Measurements from ENCODE around the gene SORCS2.

DNA sequence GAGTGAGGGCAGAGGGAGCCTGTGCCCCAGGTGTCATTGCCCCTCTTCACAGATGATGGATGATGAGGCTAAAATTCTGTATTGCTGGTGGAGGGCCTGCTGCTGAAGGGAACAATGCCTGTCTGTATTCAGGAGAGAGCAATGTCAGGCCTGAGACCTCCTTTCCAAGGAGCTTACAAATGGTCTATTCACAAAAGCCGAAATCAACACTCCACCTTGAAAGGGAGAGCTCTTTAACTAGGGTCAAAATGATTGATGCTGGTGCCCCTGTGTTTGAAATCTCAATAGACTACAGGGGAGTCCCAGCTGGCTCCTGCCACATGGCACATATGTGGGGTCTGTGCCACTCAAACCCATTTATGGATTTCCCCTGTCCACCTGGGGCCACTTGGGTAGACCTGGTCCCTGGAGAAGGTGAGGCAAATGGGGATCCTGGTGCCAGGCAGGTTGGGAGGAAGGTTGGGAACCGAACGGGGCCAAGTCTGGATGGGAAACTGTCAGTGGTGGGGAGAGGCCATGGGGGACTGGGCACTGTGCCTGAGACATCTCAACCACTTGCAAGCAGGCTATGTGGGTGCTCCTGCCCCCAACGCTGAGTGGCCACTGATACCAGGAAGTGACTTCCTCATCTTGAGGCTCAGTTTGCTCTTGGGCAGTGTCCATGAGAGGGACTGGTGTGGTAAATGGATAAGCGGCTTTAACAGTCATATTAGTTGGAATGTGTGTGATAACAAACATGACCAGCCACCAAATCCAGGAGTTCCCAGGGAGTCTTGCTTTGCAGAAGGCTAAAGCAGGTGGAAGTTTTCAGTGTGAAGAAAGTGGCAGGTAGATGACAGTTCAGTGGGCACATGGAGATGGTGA, 466.2 kb downstream of the SORCS2 start:
- no peak for TF ChIP-seq ELF4 (IDR thresholded peaks at IDR 0.05)
- TF ChIP-seq CTBP1 (IDR thresholded peaks at IDR 0.05; ENCODE audit: borderline replicate concordance) = no peak
- TF ChIP-seq FOXM1 (IDR thresholded peaks at IDR 0.05; ENCODE audit: borderline replicate concordance) = no peak
- TF ChIP-seq TARDBP (IDR thresholded peaks at IDR 0.05) = no peak
- TF ChIP-seq SP1 (IDR thresholded peaks at IDR 0.05) = no peak
- no peak for TF ChIP-seq SUZ12 (IDR thresholded peaks at IDR 0.05)
